PC-9 (cell line): Measurements from ENCODE around the gene SFRP5. TPM values are rescaled to one million over a fixed set of nuclear protein-coding genes. Genes with fewer than 3 reads are reported as not detected.

Experiments used
- BruUV-seq: library from RNA; stranded (reverse); fragments of 400-500 nt; replicated peaks from 2 replicates; lab custom pipeline; 2021; lab: Mats Ljungman, UMichigan
- CTCF ChIA-PET: fragments of 300-600 bp; sonication (Branson Sonifier 250); formaldehyde crosslinking; loops from one replicate; lab custom pipeline; 2022; ENCODE audit warnings: antibody characterized with exemption; lab: Charles Lee
- POLR2A ChIA-PET: fragments of 300-600 bp; sonication (Branson Sonifier 250); formaldehyde crosslinking; loops from one replicate; lab custom pipeline; 2022; ENCODE audit warnings: antibody characterized with exemption; ENCODE audit not compliant: unreplicated experiment; lab: Charles Lee
- DNase-seq, 2 experiments: peaks; one replicate each; pipeline versions ENCODE4 v3.0.0 to v3.0.0-alpha.2; 2015 to 2022; ENCODE audit warnings: mixed read lengths in 1 of 2
- H2AFZ ChIP-seq: fragments of 200-600 bp; sonication (generic); 2 replicates; pipeline ENCODE4 v1.8.1; 2017; ENCODE audit warnings: antibody characterized with exemption
- H3F3A ChIP-seq: fragments of 200-600 bp; sonication (generic); 2 replicates; pipeline ENCODE4 v1.8.1; 2017; ENCODE audit warnings: antibody characterized with exemption, mild to moderate bottlenecking, low read depth; ENCODE audit not compliant: insufficient read depth
- H3K27ac ChIP-seq: fragments of 200-600 bp; sonication (generic); 2 replicates; pipeline ENCODE4 v1.6.1; 2016; ENCODE audit warnings: mixed run types
- H3K27me3 ChIP-seq: fragments of 200-600 bp; sonication (generic); 2 replicates; pipeline ENCODE4 v1.6.1; 2016; ENCODE audit warnings: low read depth, mixed run types; ENCODE audit not compliant: insufficient read depth
- H3K36me3 ChIP-seq: fragments of 200-600 bp; sonication (generic); 2 replicates; pipeline ENCODE4 v1.6.1; 2016; ENCODE audit warnings: low read depth, mixed run types
- H3K4me1 ChIP-seq: fragments of 200-600 bp; sonication (generic); replicated peaks from 2 replicates; pipeline ENCODE4 v1.6.1; 2016; ENCODE audit warnings: mixed run types; ENCODE audit not compliant: insufficient read depth
- H3K4me2 ChIP-seq: fragments of 200-600 bp; sonication (generic); 2 replicates; pipeline ENCODE4 v1.6.1; 2017; ENCODE audit warnings: mixed run types
- H3K4me3 ChIP-seq: fragments of 200-600 bp; sonication (generic); 2 replicates; pipeline ENCODE4 v1.6.1; 2016; ENCODE audit warnings: mixed run types
- H3K79me2 ChIP-seq: fragments of 200-600 bp; sonication (generic); 2 replicates; pipeline ENCODE4 v1.6.1; 2017; ENCODE audit warnings: low read depth, mixed run types
- H3K9me2 ChIP-seq: fragments of 200-600 bp; sonication (generic); 2 replicates; pipeline ENCODE4 v1.8.1; 2017; ENCODE audit warnings: mild to moderate bottlenecking; ENCODE audit not compliant: insufficient read depth
- H3K9me3 ChIP-seq: fragments of 200-600 bp; sonication (generic); 2 replicates; pipeline ENCODE4 v1.8.1; 2016; ENCODE audit warnings: low read depth; ENCODE audit not compliant: insufficient read depth
- H4K20me1 ChIP-seq: fragments of 200-600 bp; sonication (generic); 2 replicates; pipeline ENCODE4 v1.8.1; 2017; ENCODE audit not compliant: insufficient read depth
- EZH2 ChIP-seq: fragments of 200-600 bp; sonication (generic); IDR thresholded peaks from 2 replicates; pipeline ENCODE4 v1.8.0; 2017; ENCODE audit warnings: antibody characterized with exemption, low read depth
- intact Hi-C: fragments of 100-400 bp; cut with micrococcal nuclease; formaldehyde crosslinking; loops from one replicate; pipeline ENCODE4 v1.10.0; 2022; ENCODE audit not compliant: unreplicated experiment
- total RNA-seq: library from RNA; stranded (reverse); gene quantifications from 2 replicates; pipeline ENCODE4 v1.2.3, GENCODE V29; 2021
- TF ChIP-seq, protein P1 (sequence below): fragments of 200-600 bp; sonication (generic); conservative IDR thresholded peaks from 2 replicates; pipeline ENCODE4 v1.6.1; 2017; ENCODE audit warnings: mixed run types, antibody characterized with exemption, mild to moderate bottlenecking, moderate library complexity

The SFRP5 gene
- total RNA-seq, 1 experiment from 2014 or later: not detected

DNA sequence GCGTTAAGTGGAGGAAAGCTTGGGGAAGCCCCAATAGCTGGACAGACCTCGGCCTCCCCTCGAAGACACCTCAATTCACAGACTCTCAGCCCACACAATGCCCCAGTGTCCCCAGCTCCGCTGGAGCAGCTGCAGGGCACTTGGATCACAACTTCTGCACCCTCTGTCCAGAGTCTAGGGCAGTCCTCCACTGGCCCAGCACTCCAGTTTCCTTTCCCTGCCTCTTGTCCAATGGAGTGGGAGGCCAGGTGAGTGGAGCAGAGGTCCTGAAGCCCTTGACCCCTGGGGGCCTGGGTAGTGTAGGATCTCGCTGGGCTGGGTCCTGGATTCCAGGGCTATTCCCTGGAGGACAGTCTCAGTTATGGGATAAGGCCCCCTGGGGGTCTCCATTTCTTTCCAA lies 11.9 kb downstream of the SFRP5 start:
- BruUV-seq: no TSS peak
- CTCF ChIA-PET: no interaction called here

GRCh38 chr10:97759158-97759887 lies 12.5 kb downstream of the SFRP5 start:
- no peaks in the 10 kb centered on the region for H3K9me2 ChIP-seq
- no peaks in the 10 kb centered on the region for H4K20me1 ChIP-seq
- CTCF ChIA-PET: no interaction called here
- no peak overlapping the region for H3K4me3 ChIP-seq
- TF ChIP-seq, protein P1, sequence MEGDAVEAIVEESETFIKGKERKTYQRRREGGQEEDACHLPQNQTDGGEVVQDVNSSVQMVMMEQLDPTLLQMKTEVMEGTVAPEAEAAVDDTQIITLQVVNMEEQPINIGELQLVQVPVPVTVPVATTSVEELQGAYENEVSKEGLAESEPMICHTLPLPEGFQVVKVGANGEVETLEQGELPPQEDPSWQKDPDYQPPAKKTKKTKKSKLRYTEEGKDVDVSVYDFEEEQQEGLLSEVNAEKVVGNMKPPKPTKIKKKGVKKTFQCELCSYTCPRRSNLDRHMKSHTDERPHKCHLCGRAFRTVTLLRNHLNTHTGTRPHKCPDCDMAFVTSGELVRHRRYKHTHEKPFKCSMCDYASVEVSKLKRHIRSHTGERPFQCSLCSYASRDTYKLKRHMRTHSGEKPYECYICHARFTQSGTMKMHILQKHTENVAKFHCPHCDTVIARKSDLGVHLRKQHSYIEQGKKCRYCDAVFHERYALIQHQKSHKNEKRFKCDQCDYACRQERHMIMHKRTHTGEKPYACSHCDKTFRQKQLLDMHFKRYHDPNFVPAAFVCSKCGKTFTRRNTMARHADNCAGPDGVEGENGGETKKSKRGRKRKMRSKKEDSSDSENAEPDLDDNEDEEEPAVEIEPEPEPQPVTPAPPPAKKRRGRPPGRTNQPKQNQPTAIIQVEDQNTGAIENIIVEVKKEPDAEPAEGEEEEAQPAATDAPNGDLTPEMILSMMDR: peak; percentile 78
- TF ChIP-seq EZH2: no peak
- H3K4me2 ChIP-seq: no peak overlapping the region
- intact Hi-C loops: loop anchor here (1.0 kb wide), 2 partner anchors 110 to 286 kb away; no protein-coding TSS in a partner anchor
- POLR2A ChIA-PET: no interaction called here
- H2AFZ ChIP-seq: no peak overlapping the region
- no peaks in the 10 kb centered on the region for H3K36me3 ChIP-seq
- H3K4me1 ChIP-seq: no peaks in the 10 kb centered on the region
- no peak overlapping the region for H3K27ac ChIP-seq
- no peaks in the 10 kb centered on the region for H3K9me3 ChIP-seq
- peak; percentile 36 to 48 for DNase-seq
- H3K27me3 ChIP-seq: no peaks in the 10 kb centered on the region
- no peaks in the 10 kb centered on the region for H3K79me2 ChIP-seq
- H3F3A ChIP-seq: no peaks in the 10 kb centered on the region
- no TSS peak for BruUV-seq

More for the DNA sequence above, 11.9 kb downstream of the SFRP5 start:
- Histone ChIP-seq H3K9me3 (no peaks in the 10 kb centered on the region), H3K4me1 (no peaks in the 10 kb centered on the region), H4K20me1 (no peaks in the 10 kb centered on the region), H3K36me3 (no peaks in the 10 kb centered on the region), H3F3A (no peaks in the 10 kb centered on the region), H3K4me2 (no peak overlapping the region), H3K27ac (no peak overlapping the region), H3K4me3 (no peak overlapping the region), H3K79me2 (no peaks in the 10 kb centered on the region), H2AFZ (no peak overlapping the region), H3K27me3 (no peaks in the 10 kb centered on the region), H3K9me2 (no peaks in the 10 kb centered on the region)
- POLR2A ChIA-PET: no interaction called here
- intact Hi-C loops: loop anchor here (1.0 kb wide), 2 partner anchors 109 to 285 kb away; no protein-coding TSS in a partner anchor
- TF ChIP-seq, protein P1: no peak
- TF ChIP-seq EZH2: no peak
- DNase-seq: no peak

- no peaks in the 10 kb centered on the region for H3K9me2 ChIP-seq
- intact Hi-C loops: no loop called here
These were observed 14.3 kb downstream of the SFRP5 start for GRCh38 chr10:97757471-97757870.

More at GRCh38 chr10:97757471-97757870, 14.3 kb downstream of the SFRP5 start:
- no TSS peak for BruUV-seq
- Histone ChIP-seq H3K27ac (no peak overlapping the region), H3K9me3 (no peaks in the 10 kb centered on the region), H3K4me2 (no peak overlapping the region), H3K4me1 (no peaks in the 10 kb centered on the region), H2AFZ (no peak overlapping the region), H3K36me3 (no peaks in the 10 kb centered on the region), H3F3A (no peaks in the 10 kb centered on the region), H4K20me1 (no peaks in the 10 kb centered on the region), H3K27me3 (no peaks in the 10 kb centered on the region), H3K4me3 (no peak overlapping the region), H3K79me2 (no peaks in the 10 kb centered on the region)
- TF ChIP-seq, protein P1: no peak
- TF ChIP-seq EZH2: no peak
- no peak for DNase-seq
- CTCF ChIA-PET: no interaction called here
- POLR2A ChIA-PET: no interaction called here
